Spinal cord (tissue), 10 donors: Measurements from ENCODE around the gene AEBP1. TPM values are rescaled to one million over a fixed set of nuclear protein-coding genes. Genes with fewer than 3 reads are reported as not detected.
A peak's percentile ranks its signal among the peaks of the same experiment; 100 is the strongest.

Experiments used
- DNase-seq, 6 donors: peaks; one replicate each; pipeline versions ENCODE4 v3.0.0 to v3.0.0-alpha.2; 2013 to 2015; ENCODE audit warnings: low spot score in 6 of 6, low read depth in 4 of 6
- H3K27ac ChIP-seq: one replicate; pipeline ENCODE4 v1.5.1; 2013; ENCODE audit warnings: low read depth, low read length, control low read depth
- H3K27me3 ChIP-seq: one replicate; pipeline ENCODE4 v1.6.1; 2013; ENCODE audit warnings: low read length; ENCODE audit not compliant: control insufficient read depth, insufficient read depth
- H3K36me3 ChIP-seq: one replicate; pipeline ENCODE4 v1.6.1; 2013; ENCODE audit warnings: low read length; ENCODE audit not compliant: control insufficient read depth, insufficient read depth
- H3K4me1 ChIP-seq: one replicate; pipeline ENCODE4 v1.6.1; 2013; ENCODE audit warnings: low read length; ENCODE audit not compliant: control insufficient read depth, insufficient read depth
- H3K4me3 ChIP-seq: one replicate; pipeline ENCODE4 v1.5.1; 2013; ENCODE audit warnings: low read depth, low read length, control low read depth
- H3K9me3 ChIP-seq: one replicate; pipeline ENCODE4 v1.6.1; 2013; ENCODE audit warnings: low read length; ENCODE audit not compliant: control insufficient read depth, insufficient read depth
- WGBS: methylation state at CpG from one replicate; pipeline ENCODE4 v1.1.5; 2013; ENCODE audit warnings: missing lambda C conversion rate; ENCODE audit not compliant: insufficient coverage; 5-methylcytosine and 5-hydroxymethylcytosine counted together
- polyA plus RNA-seq, 2 donors: library from polyadenylated mRNA; unstranded; fragments of 120-200 nt; gene quantifications; one replicate each; pipeline ENCODE4 v1.2.1, GENCODE V29; 2013; ENCODE audit not compliant: insufficient read length in 2 of 2
- total RNA-seq, 2 donors: library from RNA; depleted of rRNA in 1 of 2; stranded (reverse); fragments of 120-200 nt in 1 of 2; fragments of >200 nt in 1 of 2; gene quantifications; one replicate each; pipeline versions ENCODE4 v1.2.3 to v1.2.4, GENCODE V29; 2013 to 2014
- donor health status: healthy.

Gene AEBP1
- total and polyA plus RNA-seq, 4 donors = 39.9 to 102 (median 72.2) TPM

GRCh38 chr7:44066494-44067063 lies 37.6 kb upstream of the AEBP1 start:
- Histone ChIP-seq H3K27ac (peak overlapping the region; percentile 57), H3K36me3 (peaks cover 19% of the 10 kb centered on the region), H3K4me1 (peaks cover 49% of the 10 kb centered on the region)

GRCh38 chr7:44067064-44067951 lies 36.8 kb upstream of the AEBP1 start:
- H3K4me1 ChIP-seq = peaks cover 43% of the 10 kb centered on the region
- no peak overlapping the region for H3K4me3 ChIP-seq
- WGBS = 86% methylated on average over 11 of the region's 11 CpGs
- H3K36me3 ChIP-seq = peaks cover 13% of the 10 kb centered on the region
- H3K9me3 ChIP-seq = no peaks in the 10 kb centered on the region
- no peaks in the 10 kb centered on the region for H3K27me3 ChIP-seq
- DNase-seq = no peak
- no peak overlapping the region for H3K27ac ChIP-seq

More at GRCh38 chr7:44066494-44067063, 37.6 kb upstream of the AEBP1 start:
- no peak for DNase-seq
- H3K4me3 ChIP-seq = no peak overlapping the region
- no peaks in the 10 kb centered on the region for H3K9me3 ChIP-seq
- 82% methylated on average over 6 of the region's 7 CpGs for WGBS
- no peaks in the 10 kb centered on the region for H3K27me3 ChIP-seq

- no peak for DNase-seq
- Histone ChIP-seq H3K4me3 (no peak overlapping the region), H3K27ac (no peak overlapping the region), H3K9me3 (no peaks in the 10 kb centered on the region), H3K4me1 (peaks cover 45% of the 10 kb centered on the region), H3K27me3 (no peaks in the 10 kb centered on the region), H3K36me3 (peaks cover 15% of the 10 kb centered on the region)
- WGBS = 78% methylated on average over 5 of the region's 7 CpGs
These were observed 36.1 kb upstream of the AEBP1 start for GRCh38 chr7:44068054-44068453.

GRCh38 chr7:44071726-44072363 lies 32.3 kb upstream of the AEBP1 start:
- H3K27me3 ChIP-seq = no peaks in the 10 kb centered on the region
- H3K27ac ChIP-seq = no peak overlapping the region
- peaks cover 26% of the 10 kb centered on the region for H3K4me1 ChIP-seq
- no peak overlapping the region for H3K4me3 ChIP-seq
- 85% methylated on average over 4 of the region's 9 CpGs for WGBS
- peaks cover 44% of the 10 kb centered on the region for H3K36me3 ChIP-seq
- no peaks in the 10 kb centered on the region for H3K9me3 ChIP-seq
- no peak for DNase-seq

GRCh38 chr7:44072364-44073231 lies 31.5 kb upstream of the AEBP1 start:
- Histone ChIP-seq H3K4me3 (no peak overlapping the region), H3K27ac (no peak overlapping the region), H3K36me3 (peaks cover 52% of the 10 kb centered on the region), H3K27me3 (no peaks in the 10 kb centered on the region), H3K4me1 (peaks cover 23% of the 10 kb centered on the region), H3K9me3 (no peaks in the 10 kb centered on the region)
- DNase-seq = peak in 5 of 6 donors; percentile 23 to 78 (median 42)
- 56% methylated on average over 12 of the region's 12 CpGs for WGBS

- H3K36me3 ChIP-seq = peaks cover 64% of the 10 kb centered on the region
- no peaks in the 10 kb centered on the region for H3K27me3 ChIP-seq
- H3K4me3 ChIP-seq = no peak overlapping the region
- H3K27ac ChIP-seq = no peak overlapping the region
- peaks cover 23% of the 10 kb centered on the region for H3K4me1 ChIP-seq
- no peaks in the 10 kb centered on the region for H3K9me3 ChIP-seq
- no peak for DNase-seq
- 73% methylated on average over 22 of the region's 26 CpGs for WGBS
These were observed 30.3 kb upstream of the AEBP1 start for GRCh38 chr7:44073664-44074348.

- no peak for DNase-seq
- peaks cover 69% of the 10 kb centered on the region for H3K36me3 ChIP-seq
- H3K9me3 ChIP-seq = no peaks in the 10 kb centered on the region
- H3K4me1 ChIP-seq = peaks cover 23% of the 10 kb centered on the region
- H3K4me3 ChIP-seq = no peak overlapping the region
- H3K27me3 ChIP-seq = no peaks in the 10 kb centered on the region
- 87% methylated on average over 9 of the region's 13 CpGs for WGBS
- no peak overlapping the region for H3K27ac ChIP-seq
These were observed 29.8 kb upstream of the AEBP1 start for GRCh38 chr7:44074349-44074695.

- Histone ChIP-seq H3K4me3 (no peak overlapping the region), H3K9me3 (no peaks in the 10 kb centered on the region), H3K4me1 (peaks cover 24% of the 10 kb centered on the region), H3K27ac (no peak overlapping the region), H3K27me3 (no peaks in the 10 kb centered on the region), H3K36me3 (peaks cover 80% of the 10 kb centered on the region)
- no peak for DNase-seq
- WGBS = 89% methylated on average over 15 of the region's 17 CpGs
These were observed 28.7 kb upstream of the AEBP1 start for GRCh38 chr7:44075296-44076075.
